Measurements from ENCODE around the gene DNAL4. TPM values are rescaled to one million over a fixed set of nuclear protein-coding genes. Genes with fewer than 3 reads are reported as not detected.
"Not testable (repeated sequence)": the region's sequence is repeated elsewhere in the genome, so short reads cannot be mapped to it uniquely, and the experiment has no call there.

Gene DNAL4
- total RNA-seq, 1 donor from 2014 or later = 7.6 TPM

DNA sequence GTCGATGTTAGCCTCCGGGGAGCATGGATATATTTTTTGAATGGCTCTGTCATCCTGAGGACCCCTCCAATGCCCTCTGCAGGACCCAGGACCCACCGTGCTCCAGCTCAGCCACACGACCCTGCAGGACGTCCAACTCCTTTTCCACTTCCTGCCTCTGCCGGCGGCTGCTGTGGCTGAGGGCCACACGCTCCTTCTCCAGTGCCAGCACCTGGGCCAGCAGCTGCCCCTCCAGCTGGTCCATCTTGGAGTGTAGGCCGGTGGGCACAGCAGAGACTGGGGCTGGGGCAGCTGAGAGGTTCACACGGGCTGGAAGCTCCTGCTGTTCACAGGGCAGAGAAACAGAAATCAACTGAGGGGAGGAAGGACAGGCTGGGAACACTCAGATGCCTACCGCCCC, 34.2 kb upstream of the DNAL4 start:
- intact Hi-C loops (cut with micrococcal nuclease) = no loop called here

DNA sequence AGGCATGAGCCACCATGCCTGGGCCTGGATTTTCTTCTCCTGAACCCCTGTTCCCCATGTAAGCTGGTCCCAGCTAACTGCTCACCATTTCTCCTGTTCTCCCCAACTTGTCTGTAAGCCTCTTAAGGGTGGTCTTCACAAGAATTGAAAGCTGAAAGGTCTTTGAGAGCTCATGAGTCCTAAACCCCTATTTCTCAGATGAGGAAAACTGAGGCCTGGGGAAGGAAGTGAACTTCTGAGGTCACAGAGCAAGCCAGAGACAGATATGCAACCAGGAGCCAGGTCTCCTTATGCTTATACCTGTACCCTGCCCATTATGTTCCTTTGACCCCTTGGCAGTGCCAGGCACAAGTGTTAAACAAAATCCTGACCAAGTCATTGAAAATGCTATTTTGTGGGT, 33.6 kb upstream of the DNAL4 start:
- intact Hi-C loops (cut with micrococcal nuclease) = no loop called here

GRCh38 chr22:38826801-38827200, 32.9 kb upstream of the DNAL4 start:
- intact Hi-C loops (cut with micrococcal nuclease) = no loop called here

GRCh38 chr22:38826386-38826785, 32.4 kb upstream of the DNAL4 start:
- intact Hi-C loops (cut with micrococcal nuclease) = no loop called here

GRCh38 chr22:38824585-38824984, 30.6 kb upstream of the DNAL4 start:
- intact Hi-C loops (cut with micrococcal nuclease) = no loop called here

- intact Hi-C loops (cut with micrococcal nuclease) = no loop called here
These were observed 29.7 kb upstream of the DNAL4 start for GRCh38 chr22:38823637-38824036.

GRCh38 chr22:38823076-38823475, 29.1 kb upstream of the DNAL4 start:
- intact Hi-C loops (cut with micrococcal nuclease) = no loop called here

DNA sequence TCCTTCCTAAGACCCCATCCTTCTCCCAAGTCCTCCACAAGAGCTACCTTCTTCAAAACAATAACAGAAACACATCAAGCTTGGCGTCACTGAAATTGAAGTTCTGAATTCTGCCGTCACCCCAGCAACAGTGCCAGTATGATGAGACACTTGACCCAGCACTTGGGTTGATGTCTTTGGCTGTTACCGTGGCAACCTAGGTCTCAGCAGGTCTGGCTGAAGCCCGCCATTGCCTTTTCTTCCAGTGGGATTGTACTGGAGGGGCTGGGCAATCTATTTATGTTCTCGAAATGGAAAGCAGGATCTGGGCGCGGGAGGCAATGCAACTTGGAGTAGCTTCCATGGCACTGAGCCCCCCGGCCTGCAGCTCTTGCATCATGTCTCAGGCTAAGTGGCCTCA, 26.1 kb upstream of the DNAL4 start:
- intact Hi-C loops (cut with micrococcal nuclease) = no loop called here

- intact Hi-C loops (cut with micrococcal nuclease) = no loop called here
These were observed 25.5 kb upstream of the DNAL4 start for GRCh38 chr22:38819387-38819940.

GRCh38 chr22:38817196-38817595, 23.3 kb upstream of the DNAL4 start:
- intact Hi-C loops (cut with micrococcal nuclease) = no loop called here

DNA sequence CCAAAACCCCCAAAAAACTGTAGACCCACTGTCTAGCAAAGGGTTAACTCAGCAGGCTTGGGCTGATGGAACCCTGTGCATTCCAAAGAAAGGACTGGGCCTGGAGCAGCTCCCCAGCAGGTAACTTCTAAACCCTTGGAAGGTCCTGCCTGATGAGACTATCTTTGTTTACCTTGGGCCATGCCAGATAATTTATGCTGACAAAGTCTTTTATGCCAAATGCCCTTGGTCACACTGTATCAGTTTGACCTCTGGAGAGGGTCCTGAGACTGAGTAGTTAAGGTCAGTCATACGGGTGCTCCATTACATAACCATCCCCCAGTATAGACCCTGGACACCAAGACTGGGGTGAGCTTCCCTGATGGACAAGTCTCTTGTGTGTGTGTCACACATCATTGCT, 21.9 kb upstream of the DNAL4 start:
- intact Hi-C loops (cut with micrococcal nuclease) = no loop called here

DNA sequence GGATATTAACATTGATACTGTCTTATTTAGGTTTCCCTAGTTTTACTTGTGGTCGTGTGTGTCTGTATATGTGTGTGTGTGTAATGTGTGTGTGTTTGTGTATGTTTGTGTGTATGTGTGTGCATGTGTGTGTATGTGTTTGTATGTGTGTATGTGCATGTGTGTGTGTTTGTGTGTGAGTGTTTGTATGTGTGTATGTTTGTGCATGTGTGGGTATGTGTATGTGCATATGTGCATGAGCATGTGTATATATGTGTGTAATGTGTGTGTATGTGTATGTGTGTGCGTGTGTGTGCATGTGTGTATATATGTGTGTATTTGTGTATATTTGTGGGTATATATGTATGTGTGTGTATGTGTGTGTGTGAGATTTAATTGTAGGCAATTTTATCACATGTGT, 17.3 kb upstream of the DNAL4 start:
- intact Hi-C loops (cut with micrococcal nuclease) = no loop called here

GRCh38 chr22:38805041-38805593, 11.2 kb upstream of the DNAL4 start:
- intact Hi-C loops (cut with micrococcal nuclease) = not testable (repeated sequence)

- intact Hi-C loops (cut with micrococcal nuclease) = no loop called here
These were observed 8.8 kb upstream of the DNAL4 start for GRCh38 chr22:38802671-38803121.

GRCh38 chr22:38799265-38800002, 5.5 kb upstream of the DNAL4 start:
- intact Hi-C loops (cut with micrococcal nuclease) = no loop called here

DNA sequence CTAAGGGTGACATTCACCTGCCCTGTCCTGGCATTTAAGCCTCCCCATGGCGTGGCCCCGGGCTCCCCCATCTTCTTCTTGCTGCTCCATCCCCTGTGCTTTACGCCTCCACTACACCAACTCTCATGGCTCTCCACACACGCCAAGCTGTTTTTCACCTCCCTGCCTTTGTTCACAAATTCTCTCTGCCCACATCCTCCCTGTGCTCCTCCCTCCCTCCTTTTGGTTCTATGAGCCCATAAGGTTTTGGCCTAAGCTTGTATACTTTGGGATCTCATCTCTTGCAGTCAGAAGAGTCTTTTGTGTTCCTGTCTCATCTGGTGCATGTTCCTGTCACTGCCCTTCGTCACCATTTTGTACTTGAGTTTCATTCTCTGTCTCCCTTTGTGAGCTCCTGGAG, 4.6 kb upstream of the DNAL4 start:
- intact Hi-C loops (cut with micrococcal nuclease) = no loop called here

DNA sequence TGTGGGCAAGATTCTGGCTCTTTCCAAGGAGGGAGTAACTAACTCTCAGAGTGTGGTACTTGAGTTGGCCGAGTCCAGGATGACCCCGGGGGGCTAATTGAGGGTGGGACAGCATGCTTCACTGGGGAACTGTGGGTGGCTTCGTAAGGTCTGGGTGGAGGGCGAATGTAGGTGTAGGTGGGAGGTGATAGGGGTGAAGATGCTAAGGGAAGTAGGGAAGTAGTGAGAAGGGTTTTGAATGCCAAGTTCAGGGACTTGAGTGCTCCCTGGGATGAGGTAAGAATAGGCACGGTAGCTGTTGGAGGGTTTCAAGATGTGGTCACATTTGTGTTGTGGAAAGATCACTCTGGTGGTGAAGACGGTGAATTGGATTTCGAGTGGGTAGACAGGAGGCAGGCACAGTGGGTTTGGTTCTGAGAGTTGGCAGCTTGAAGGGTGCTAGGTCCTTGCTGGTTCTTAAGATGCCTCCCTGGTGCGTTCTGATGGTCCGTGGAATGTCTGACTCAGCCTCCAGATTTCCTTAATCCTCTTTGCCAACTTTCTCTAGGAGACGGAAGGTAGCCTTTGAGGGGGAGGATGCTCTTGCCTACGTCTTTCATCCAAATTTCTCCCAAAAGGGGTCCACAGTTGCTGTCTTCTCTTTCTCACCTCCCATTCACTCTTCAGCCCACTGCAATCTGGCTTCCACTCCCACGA, 2.5 kb upstream of the DNAL4 start:
- intact Hi-C loops (cut with micrococcal nuclease) = no loop called here

DNA sequence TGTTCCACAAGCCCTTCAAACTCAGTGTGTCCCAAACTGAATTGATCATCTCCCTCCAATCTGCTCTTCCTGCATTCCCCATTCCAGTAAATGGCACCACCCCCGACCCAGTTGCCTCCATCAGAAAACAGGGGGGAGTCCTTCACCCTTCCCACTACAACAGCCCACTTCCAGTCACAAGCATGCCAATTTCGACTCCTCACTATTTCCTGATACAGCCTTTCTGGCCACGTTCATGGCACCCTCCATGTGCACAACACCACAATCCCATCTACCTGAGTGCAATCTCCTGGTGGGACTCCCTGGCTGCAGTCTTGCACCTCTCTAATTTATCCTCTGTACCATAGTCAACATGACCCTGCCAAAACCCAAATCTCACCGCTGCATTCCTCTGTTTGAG, 1.6 kb upstream of the DNAL4 start:
- intact Hi-C loops (cut with micrococcal nuclease) = loop anchor here (2.0 kb wide), 1 partner anchor 357 kb away; the partner anchor contains the start of gene CBX7

GRCh38 chr22:38793317-38793716, 626 bp downstream of the DNAL4 start:
- intact Hi-C loops (cut with micrococcal nuclease) = no loop called here

- intact Hi-C loops (cut with micrococcal nuclease) = no loop called here
These were observed 1.1 kb downstream of the DNAL4 start for GRCh38 chr22:38792833-38793232.

DNA sequence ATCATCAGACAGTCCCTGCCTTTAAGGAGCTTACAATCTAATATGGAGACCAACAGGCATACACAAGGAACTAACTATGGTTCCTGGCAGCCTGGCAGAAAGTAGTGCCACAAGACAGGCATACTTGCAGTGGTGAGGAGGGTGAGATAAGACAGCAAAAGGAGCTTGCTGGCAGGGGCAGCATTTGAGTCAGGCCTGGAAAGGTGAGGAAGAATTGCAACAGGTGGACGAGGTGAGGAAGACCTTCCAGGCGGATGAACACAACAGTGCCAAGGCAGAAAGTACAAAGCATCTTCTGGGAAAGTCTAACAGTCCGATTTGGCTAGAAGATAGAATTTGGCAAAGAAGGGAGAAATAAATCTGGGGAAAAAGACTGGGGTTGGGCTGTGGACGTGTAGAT, 4.3 kb downstream of the DNAL4 start:
- intact Hi-C loops (cut with micrococcal nuclease) = no loop called here

DNA sequence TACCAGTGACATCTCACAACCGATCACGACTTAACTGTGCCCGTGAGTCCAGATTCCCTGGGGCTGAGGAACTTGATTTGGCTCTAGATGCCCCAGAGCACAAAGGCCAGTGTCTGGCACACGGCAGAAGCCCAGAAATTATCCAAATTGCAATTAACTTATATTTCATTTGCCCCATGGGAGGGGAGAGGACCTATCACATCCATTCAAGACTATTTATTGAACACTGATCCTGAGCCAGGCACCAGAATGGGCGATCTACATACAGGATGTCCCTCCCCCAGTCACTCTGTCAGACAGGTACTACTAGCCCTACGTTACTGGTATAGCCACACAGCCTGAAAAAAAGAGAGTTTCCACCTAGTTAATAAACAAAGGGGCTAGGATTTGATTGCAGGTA, 5.1 kb downstream of the DNAL4 start:
- intact Hi-C loops (cut with micrococcal nuclease) = no loop called here
